Measurements from ENCODE around the gene PACS2. TPM values are rescaled to one million over a fixed set of nuclear protein-coding genes. Genes with fewer than 3 reads are reported as not detected.

Gene PACS2
- total and polyA plus RNA-seq, 4 experiments from 2014 or later = 1.9 to 76.6 (median 39.3) TPM

DNA sequence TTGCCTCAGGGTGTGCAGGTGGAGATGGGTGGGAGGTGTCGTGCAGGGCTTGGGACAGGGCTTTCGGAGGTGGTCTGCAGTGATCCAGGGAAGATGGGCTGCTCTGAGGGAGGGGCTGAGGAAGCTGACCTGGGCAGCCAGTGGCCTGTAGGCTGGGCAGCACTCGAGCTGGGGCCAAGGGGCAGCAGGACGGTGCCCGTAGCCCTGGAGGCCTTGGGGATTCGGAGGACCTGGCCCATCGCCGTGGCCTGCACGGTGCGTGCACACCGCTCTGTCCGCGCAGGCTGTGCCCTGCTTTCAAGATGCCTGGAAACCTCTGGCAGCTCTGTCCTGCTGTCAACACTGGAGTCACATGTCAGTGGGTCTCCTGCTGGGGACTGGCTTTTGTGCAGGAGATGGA lies 9.1 kb downstream of the PACS2 start:
- no peaks in the 10 kb centered on the region for H3K27me3 Mint-ChIP-seq
- H3K27ac Mint-ChIP-seq = no peak overlapping the region
- H3K27ac ChIP-seq (ENCODE audit: low read depth, low read length) = no peak overlapping the region
- H3K36me3 Mint-ChIP-seq = peaks cover 4 to 8% of the 10 kb centered on the region in 2 donors
- H3K4me1 Mint-ChIP-seq = peaks cover 8 to 23% (median 10%) of the 10 kb centered on the region in 4 donors
- no peak overlapping the region for H3K4me3 Mint-ChIP-seq
- no peaks in the 10 kb centered on the region for H3K9me3 Mint-ChIP-seq
- no peaks in the 10 kb centered on the region for H3K36me3 ChIP-seq (ENCODE audit: insufficient read depth, low read length)
- H3K4me1 ChIP-seq (ENCODE audit: insufficient read depth, low read length) = no peaks in the 10 kb centered on the region
- no peaks in the 10 kb centered on the region for H3K27me3 ChIP-seq (ENCODE audit: insufficient read depth, low read length)
- no peaks in the 10 kb centered on the region for H3K9me3 ChIP-seq (ENCODE audit: control insufficient read depth in 1 of 2, low read length in 2 of 2)
- POLR2A ChIA-PET (ENCODE audit: partially characterized antibody) = no interaction called here
- no peak for DNase-seq
- intact Hi-C loops (cut with micrococcal nuclease) = no loop called here
- CTCF ChIA-PET (ENCODE audit: partially characterized antibody) = interaction anchor here (2.2 kb wide), 1 partner anchor 28 kb away, joined by 4 read pairs; no protein-coding TSS in a partner anchor
- H3K4me3 ChIP-seq (ENCODE audit: low read length in 2 of 2) = no peak overlapping the region

DNA sequence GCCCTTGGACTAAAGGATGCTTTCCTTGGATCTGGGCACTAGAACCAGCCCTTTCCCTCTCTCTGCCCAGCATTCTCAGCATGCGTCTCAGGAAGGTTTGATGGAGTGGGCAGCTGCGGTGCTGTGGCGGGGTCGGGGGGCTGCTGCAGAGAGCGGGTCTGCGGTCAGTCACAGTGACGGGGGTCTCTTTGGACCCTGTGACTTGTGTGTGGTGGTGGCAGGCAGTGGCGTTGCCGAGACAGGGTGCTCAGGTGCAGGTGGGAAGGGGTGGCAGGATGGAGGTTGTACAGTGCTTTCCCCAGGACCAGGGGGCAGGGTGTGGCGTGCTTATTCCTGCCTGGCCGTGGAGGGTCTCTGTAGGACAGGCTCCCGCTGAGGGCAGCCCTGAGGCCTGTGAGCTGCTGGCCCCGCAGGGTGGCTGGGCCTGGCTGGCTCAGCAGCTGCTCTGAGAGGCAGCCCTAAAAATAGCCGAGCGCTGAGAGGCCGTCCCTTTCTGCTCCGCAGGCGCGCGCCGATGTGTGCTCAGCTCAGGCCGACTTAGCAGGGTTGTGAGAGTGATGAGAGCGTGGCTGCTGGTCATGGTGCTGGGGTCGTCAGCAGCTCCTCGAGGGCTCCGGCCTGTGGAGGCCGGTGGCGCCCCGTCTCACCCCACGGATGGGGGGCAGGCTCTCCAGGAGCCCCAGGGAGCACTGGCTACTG lies 9.7 kb downstream of the PACS2 start:
- DNase-seq = no peak
- Mint-ChIP-seq H3K4me3 (no peak overlapping the region), H3K9me3 (no peaks in the 10 kb centered on the region), H3K4me1 (peaks cover 6 to 29% (median 14%) of the 10 kb centered on the region in 4 donors), H3K27me3 (no peaks in the 10 kb centered on the region), H3K36me3 (peaks cover 4 to 8% of the 10 kb centered on the region in 2 donors), H3K27ac (no peak overlapping the region)
- H3K4me1 ChIP-seq (ENCODE audit: insufficient read depth, low read length) = no peaks in the 10 kb centered on the region
- H3K9me3 ChIP-seq (ENCODE audit: control insufficient read depth in 1 of 2, low read length in 2 of 2) = no peaks in the 10 kb centered on the region
- ChIA-PET CTCF (ENCODE audit: partially characterized antibody) (interaction anchor here (2.2 kb wide), 1 partner anchor 28 kb away, joined by 4 read pairs; no protein-coding TSS in a partner anchor), POLR2A (ENCODE audit: partially characterized antibody) (no interaction called here)
- H3K27me3 ChIP-seq (ENCODE audit: insufficient read depth, low read length) = no peaks in the 10 kb centered on the region
- no peak overlapping the region for H3K27ac ChIP-seq (ENCODE audit: low read depth, low read length)
- no peak overlapping the region for H3K4me3 ChIP-seq (ENCODE audit: low read length in 2 of 2)
- intact Hi-C loops (cut with micrococcal nuclease) = no loop called here
- H3K36me3 ChIP-seq (ENCODE audit: insufficient read depth, low read length) = no peaks in the 10 kb centered on the region

- no peak overlapping the region for H3K27ac ChIP-seq (ENCODE audit: low read depth, low read length)
- H3K4me3 ChIP-seq (ENCODE audit: low read length in 2 of 2) = no peak overlapping the region
- peaks cover 5 to 35% (median 15%) of the 10 kb centered on the region in 4 donors for H3K4me1 Mint-ChIP-seq
- H3K27me3 ChIP-seq (ENCODE audit: insufficient read depth, low read length) = no peaks in the 10 kb centered on the region
- no peak for DNase-seq
- H3K9me3 ChIP-seq (ENCODE audit: control insufficient read depth in 1 of 2, low read length in 2 of 2) = no peaks in the 10 kb centered on the region
- peaks cover 4 to 8% of the 10 kb centered on the region in 2 donors for H3K36me3 Mint-ChIP-seq
- no peak overlapping the region for H3K4me3 Mint-ChIP-seq
- CTCF ChIA-PET (ENCODE audit: partially characterized antibody) = interaction anchor here (2.2 kb wide), 1 partner anchor 27 kb away, joined by 4 read pairs; no protein-coding TSS in a partner anchor
- POLR2A ChIA-PET (ENCODE audit: partially characterized antibody) = no interaction called here
- H3K4me1 ChIP-seq (ENCODE audit: insufficient read depth, low read length) = peaks cover 2% of the 10 kb centered on the region
- H3K27ac Mint-ChIP-seq = no peak overlapping the region
- intact Hi-C loops (cut with micrococcal nuclease) = no loop called here
- H3K36me3 ChIP-seq (ENCODE audit: insufficient read depth, low read length) = no peaks in the 10 kb centered on the region
- no peaks in the 10 kb centered on the region for H3K27me3 Mint-ChIP-seq
- no peaks in the 10 kb centered on the region for H3K9me3 Mint-ChIP-seq
These were observed 10.3 kb downstream of the PACS2 start for GRCh38 chr14:105324871-105325270.

- H3K9me3 Mint-ChIP-seq = no peaks in the 10 kb centered on the region
- intact Hi-C loops (cut with micrococcal nuclease) = no loop called here
These were observed 10.8 kb downstream of the PACS2 start for GRCh38 chr14:105325303-105325702.

DNA sequence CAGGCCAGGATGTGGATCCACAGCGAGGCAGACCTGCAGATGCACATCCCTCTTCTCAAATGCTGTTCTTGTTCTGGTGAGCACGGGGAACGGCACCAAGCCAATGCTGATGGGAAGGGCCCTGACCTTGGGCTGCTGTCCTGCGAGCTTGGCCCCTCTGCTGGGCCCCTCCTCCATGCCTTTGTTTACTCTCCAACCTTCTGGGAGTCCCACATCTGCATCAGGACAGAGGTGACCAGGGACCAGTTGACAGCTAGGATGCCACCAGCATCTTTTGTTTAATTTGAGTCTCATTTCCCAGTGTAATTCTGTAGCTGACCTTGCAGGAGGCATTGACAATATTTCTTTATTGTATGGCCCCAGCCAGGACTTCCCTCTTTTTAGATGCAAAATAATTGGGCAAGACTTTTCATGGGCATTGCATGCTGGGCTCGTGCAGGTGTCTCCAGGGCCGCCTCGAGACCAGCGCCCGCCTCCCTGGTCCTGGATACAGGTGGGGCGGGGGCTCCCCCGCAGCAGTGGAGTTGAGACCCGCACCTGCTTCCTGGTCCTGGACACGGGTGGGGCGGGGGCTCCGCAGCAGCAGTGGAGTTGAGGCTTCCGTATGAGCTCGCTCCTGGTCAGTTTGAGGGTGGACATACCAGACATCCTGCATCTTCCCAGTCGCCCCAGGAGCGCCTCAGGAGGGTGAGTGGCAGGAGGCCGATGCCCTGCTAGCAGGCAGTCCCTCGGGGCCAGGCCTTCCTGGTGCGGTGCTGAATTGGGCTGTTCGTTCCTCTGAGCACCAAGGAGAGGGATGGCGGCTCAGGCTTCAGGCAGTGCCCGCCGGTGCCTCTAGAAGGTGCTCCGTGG lies 11.4 kb downstream of the PACS2 start:
- CTCF ChIA-PET (ENCODE audit: partially characterized antibody) = no interaction called here
- intact Hi-C loops (cut with micrococcal nuclease) = no loop called here
- Mint-ChIP-seq H3K27ac (peak overlapping the region in 1 of 7 donors; percentile 41), H3K27me3 (no peaks in the 10 kb centered on the region), H3K4me3 (no peak overlapping the region), H3K9me3 (no peaks in the 10 kb centered on the region), H3K36me3 (peaks cover 4 to 8% of the 10 kb centered on the region in 2 donors), H3K4me1 (peaks cover 8 to 46% (median 20%) of the 10 kb centered on the region in 4 donors)
- H3K4me1 ChIP-seq (ENCODE audit: insufficient read depth, low read length) = peaks cover 13% of the 10 kb centered on the region
- no peaks in the 10 kb centered on the region for H3K9me3 ChIP-seq (ENCODE audit: control insufficient read depth in 1 of 2, low read length in 2 of 2)
- H3K36me3 ChIP-seq (ENCODE audit: insufficient read depth, low read length) = no peaks in the 10 kb centered on the region
- no peak overlapping the region for H3K4me3 ChIP-seq (ENCODE audit: low read length in 2 of 2)
- H3K27me3 ChIP-seq (ENCODE audit: insufficient read depth, low read length) = no peaks in the 10 kb centered on the region
- POLR2A ChIA-PET (ENCODE audit: partially characterized antibody) = interaction anchor here (0.9 kb wide), 1 partner anchor 279 kb away, joined by 3 read pairs; no protein-coding TSS in a partner anchor
- DNase-seq = no peak
- no peak overlapping the region for H3K27ac ChIP-seq (ENCODE audit: low read depth, low read length)

More at GRCh38 chr14:105325303-105325702, 10.8 kb downstream of the PACS2 start:
- DNase-seq = no peak
- Mint-ChIP-seq H3K4me1 (peaks cover 6 to 40% (median 15%) of the 10 kb centered on the region in 4 donors), H3K27ac (no peak overlapping the region), H3K36me3 (peaks cover 4 to 8% of the 10 kb centered on the region in 2 donors), H3K27me3 (no peaks in the 10 kb centered on the region), H3K4me3 (no peak overlapping the region)
- no peak overlapping the region for H3K27ac ChIP-seq (ENCODE audit: low read depth, low read length)
- ChIA-PET CTCF (ENCODE audit: partially characterized antibody) (no interaction called here), POLR2A (ENCODE audit: partially characterized antibody) (no interaction called here)
- H3K4me1 ChIP-seq (ENCODE audit: insufficient read depth, low read length) = peaks cover 7% of the 10 kb centered on the region
- no peaks in the 10 kb centered on the region for H3K9me3 ChIP-seq (ENCODE audit: control insufficient read depth in 1 of 2, low read length in 2 of 2)
- no peaks in the 10 kb centered on the region for H3K27me3 ChIP-seq (ENCODE audit: insufficient read depth, low read length)
- H3K4me3 ChIP-seq (ENCODE audit: low read length in 2 of 2) = no peak overlapping the region
- no peaks in the 10 kb centered on the region for H3K36me3 ChIP-seq (ENCODE audit: insufficient read depth, low read length)

- ChIA-PET CTCF (ENCODE audit: partially characterized antibody) (no interaction called here), POLR2A (ENCODE audit: partially characterized antibody) (interaction anchor here (0.9 kb wide), 1 partner anchor 280 kb away, joined by 3 read pairs; no protein-coding TSS in a partner anchor)
- no peak overlapping the region for H3K4me3 Mint-ChIP-seq
- no peaks in the 10 kb centered on the region for H3K9me3 Mint-ChIP-seq
- no peaks in the 10 kb centered on the region for H3K36me3 ChIP-seq (ENCODE audit: insufficient read depth, low read length)
- no peak overlapping the region for H3K27ac ChIP-seq (ENCODE audit: low read depth, low read length)
- H3K27me3 ChIP-seq (ENCODE audit: insufficient read depth, low read length) = no peaks in the 10 kb centered on the region
- peaks cover 4 to 8% of the 10 kb centered on the region in 2 donors for H3K36me3 Mint-ChIP-seq
- peaks cover 18% of the 10 kb centered on the region for H3K4me1 ChIP-seq (ENCODE audit: insufficient read depth, low read length)
- no peak overlapping the region for H3K27ac Mint-ChIP-seq
- no peaks in the 10 kb centered on the region for H3K27me3 Mint-ChIP-seq
- intact Hi-C loops (cut with micrococcal nuclease) = no loop called here
- DNase-seq = no peak
- H3K4me3 ChIP-seq (ENCODE audit: low read length in 2 of 2) = no peak overlapping the region
- H3K9me3 ChIP-seq (ENCODE audit: control insufficient read depth in 1 of 2, low read length in 2 of 2) = no peaks in the 10 kb centered on the region
- H3K4me1 Mint-ChIP-seq = peaks cover 10 to 52% (median 24%) of the 10 kb centered on the region in 4 donors
These were observed 12.0 kb downstream of the PACS2 start for GRCh38 chr14:105326568-105326867.

All from CD4-positive, alpha-beta memory T cell (primary cell).